RPMI7951 (cell line): ENCODE data around the gene ABCD1. TPM values are rescaled to one million over a fixed set of nuclear protein-coding genes. Genes with fewer than 3 reads are reported as not detected.
"Not testable (repeated sequence)": the region's sequence is repeated elsewhere in the genome, so short reads cannot be mapped to it uniquely, and the experiment has no call there.

Experiments used
- DNase-seq: peaks from one replicate; pipeline ENCODE4 v3.0.0-alpha.2; 2012; ENCODE audit warnings: low read depth
- total RNA-seq: library from RNA; depleted of rRNA; stranded (reverse); fragments of >200 nt; shearing (Covaris generic); gene quantifications from 2 replicates; pipeline ENCODE4 v1.2.3, GENCODE V29; 2014

Gene ABCD1
- total RNA-seq, 1 experiment from 2014 or later: 7.0 TPM

DNA sequence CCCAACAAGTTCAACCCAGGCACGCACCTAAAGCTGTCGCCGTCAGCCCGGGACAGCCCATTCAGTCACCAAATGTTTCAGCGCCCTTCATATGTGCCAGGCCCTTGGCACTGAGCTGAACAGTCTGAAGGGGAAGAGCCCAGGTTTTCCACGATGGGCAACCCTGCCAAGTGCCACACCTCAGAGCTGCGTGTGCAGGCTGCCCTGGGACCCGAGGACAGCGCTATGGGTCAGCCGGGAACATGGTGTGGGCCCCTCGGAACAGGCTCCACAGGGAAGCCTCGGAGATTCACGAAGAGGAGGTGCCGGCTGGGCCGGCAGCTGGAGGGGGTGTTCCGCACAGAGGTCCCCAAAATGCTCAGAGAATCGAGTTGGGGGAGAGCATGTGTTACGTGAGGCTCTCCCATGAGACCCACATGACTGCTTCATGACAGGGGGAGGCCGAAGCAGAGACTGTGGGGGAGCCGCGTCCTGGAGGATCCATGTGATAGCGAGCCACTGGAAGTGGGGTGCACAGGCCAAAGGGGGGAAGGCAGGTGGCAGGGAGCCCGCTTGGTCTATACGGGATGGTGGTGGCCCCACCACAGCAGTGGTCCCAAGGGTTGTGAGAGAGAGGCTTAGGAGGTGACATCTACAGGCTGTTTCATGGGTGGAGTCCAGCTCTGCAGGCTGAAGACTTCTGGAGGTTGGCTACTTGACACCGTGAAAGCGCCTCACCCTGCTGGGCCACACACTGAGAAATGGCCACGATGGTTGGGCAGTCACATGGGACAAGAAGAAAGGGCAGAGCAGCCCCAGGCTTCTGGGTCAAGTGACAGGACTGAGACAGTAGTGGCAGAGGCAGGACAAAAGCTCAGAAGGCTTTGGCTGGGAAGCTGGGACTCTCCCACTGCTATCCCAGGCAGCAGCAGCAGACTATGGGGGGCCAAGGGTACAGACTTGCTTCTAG is 14.7 kb upstream of the ABCD1 start:
- DNase-seq: no peak

GRCh38 chrX:153714256-153714655 is 10.4 kb upstream of the ABCD1 start:
- DNase-seq: no peak

DNA sequence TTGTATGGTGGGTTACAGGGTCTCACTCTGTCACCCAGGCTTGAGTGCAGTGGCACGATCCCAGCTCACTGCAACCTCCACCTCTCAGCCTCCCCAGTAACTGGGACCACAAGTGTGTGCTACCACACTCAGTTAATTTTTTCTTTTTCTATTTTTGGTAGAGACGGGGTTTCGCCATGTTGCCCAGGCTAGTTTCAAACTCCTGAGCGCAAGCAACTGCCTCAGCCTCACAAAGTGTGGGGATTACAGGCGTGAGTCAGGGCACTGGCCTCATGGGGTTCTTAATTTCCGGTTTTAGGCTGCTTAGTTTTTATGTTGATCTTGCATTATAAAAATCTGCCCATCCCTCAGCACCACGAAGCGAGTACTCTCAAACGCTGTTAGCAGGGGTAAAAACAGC is 7.2 kb upstream of the ABCD1 start:
- DNase-seq: no peak

DNA sequence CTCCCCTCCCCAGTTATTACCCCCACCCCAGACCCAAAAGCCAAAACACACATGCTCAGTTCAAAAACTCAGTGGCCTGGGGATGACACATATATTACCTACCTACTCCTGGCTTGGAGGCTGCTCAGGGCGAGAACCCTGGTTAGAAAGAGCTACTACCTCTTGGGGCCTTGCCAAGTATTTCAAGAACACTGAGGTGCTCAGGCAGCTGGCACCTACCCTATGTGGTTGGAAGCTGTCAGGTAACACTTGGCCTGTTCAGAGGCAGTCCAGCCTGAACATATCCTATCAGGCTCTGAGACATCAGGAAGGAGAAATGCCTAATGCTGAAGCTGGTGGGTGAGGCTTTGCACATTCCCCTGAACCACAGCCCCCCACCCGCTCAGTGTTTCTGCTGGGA is 5.4 kb upstream of the ABCD1 start:
- DNase-seq: no peak

GRCh38 chrX:153719701-153720100 is 5.0 kb upstream of the ABCD1 start:
- no peak for DNase-seq

- no peak for DNase-seq
Observed at GRCh38 chrX:153722704-153723350, 1.8 kb upstream of the ABCD1 start.

DNA sequence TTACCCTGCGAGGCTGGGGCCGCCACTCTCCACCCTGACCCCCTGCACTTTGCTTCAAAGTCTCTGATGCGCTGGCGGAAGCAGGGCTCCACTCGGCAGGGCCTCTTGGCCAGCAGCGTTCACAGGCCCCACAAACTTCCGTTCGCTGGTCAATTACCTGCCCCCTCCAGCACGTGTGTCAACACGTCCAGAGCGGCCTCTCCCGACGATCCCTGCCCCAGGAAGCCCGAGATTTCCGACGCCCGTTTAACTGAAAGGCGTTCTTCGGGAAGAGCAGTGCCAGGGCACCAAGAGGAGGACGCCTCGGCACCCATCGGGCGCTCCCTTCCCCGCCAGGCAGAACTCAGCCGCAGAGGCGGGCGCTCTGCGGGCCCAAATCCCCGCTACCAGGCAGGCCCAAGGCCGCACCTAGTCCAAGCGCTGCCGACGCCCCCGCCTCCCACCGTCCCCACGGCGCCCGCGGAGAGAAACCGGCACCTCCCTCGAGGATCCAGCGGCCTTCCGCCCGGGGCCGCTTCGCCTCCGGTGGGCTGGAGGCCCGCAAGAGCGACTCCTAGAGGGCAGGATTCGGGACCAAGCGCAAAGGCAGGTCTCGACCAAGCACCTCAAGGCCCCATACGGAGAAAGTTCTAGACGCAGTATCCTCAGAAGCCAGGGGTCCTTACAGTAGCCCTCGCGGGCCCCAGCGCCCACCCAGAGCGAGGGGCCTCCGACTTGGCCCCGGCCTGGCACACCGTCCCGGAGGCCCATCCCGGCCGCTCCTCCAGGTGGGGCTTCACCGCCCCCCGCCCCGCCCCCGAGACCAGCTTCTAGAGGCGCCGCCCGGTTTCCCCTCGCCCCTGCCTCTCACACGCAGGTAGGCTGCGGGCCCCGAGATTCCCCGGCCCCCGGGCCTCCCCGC is 1.1 kb upstream of the ABCD1 start:
- DNase-seq: peak; percentile 32

- no peak for DNase-seq
Observed at GRCh38 chrX:153725039-153725831, 579 bp downstream of the ABCD1 start.

GRCh38 chrX:153725832-153726285 is 1.2 kb downstream of the ABCD1 start:
- no peak for DNase-seq

GRCh38 chrX:153726286-153727122 is 1.8 kb downstream of the ABCD1 start:
- DNase-seq: peak; percentile 80

DNA sequence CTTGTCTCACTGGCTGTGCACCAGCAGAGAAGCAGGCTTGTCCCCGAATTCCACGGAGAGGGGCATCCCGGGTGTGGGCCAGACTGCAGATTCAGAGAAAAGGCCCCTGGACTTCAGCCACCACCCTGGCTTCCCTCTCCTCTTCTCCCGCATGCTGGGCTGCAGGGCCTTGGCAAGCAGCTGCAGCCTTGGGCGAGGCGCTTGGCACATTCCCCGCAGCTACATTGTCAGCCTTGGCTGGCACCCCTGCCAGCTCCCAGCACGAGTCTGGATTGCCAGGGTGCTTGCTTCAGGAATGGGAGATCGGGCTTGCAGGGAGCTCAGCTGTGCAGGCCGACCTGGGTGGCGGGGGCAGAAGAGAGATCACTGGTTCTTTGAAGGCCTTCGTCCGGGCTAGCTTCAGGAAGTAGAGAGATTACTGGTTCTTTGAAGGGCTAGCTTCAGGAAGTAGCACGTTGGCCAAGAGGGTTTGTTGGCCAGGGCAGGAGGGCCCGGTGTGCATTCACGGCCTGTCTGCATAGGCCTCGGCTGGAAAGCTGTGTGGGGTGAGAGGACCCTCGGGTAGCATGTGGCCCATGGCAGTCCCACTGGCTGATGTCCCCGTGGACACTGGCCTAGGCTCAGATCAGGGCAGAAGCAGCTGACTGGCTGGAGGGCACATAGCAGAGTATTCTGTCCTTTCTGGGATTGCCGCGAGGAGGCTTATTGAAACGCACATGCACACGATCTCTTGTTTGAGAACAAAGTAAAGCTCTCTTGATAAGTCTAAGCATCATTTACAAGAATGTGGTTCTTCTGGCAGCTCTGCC is 2.7 kb downstream of the ABCD1 start:
- no peak for DNase-seq

DNA sequence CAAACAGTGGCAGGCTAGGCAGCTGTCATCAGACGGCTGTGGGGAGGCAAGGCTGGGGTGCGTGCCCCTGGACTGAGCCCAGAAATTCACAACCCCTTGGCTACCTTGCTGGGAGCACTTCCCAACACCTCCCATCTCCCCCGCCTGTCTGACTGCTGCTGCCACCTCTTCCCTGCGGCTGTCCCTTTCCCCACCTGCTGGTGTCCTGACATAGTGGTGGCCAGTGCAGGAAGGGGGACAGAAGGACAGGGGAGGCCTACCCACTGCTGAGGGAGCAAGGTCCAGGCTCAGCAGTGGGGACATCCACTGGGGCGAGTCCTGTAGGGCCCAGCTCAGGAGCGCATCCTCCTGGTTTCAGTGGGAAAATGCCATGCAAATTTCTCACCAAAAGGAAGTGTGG is 3.4 kb downstream of the ABCD1 start:
- DNase-seq: no peak

DNA sequence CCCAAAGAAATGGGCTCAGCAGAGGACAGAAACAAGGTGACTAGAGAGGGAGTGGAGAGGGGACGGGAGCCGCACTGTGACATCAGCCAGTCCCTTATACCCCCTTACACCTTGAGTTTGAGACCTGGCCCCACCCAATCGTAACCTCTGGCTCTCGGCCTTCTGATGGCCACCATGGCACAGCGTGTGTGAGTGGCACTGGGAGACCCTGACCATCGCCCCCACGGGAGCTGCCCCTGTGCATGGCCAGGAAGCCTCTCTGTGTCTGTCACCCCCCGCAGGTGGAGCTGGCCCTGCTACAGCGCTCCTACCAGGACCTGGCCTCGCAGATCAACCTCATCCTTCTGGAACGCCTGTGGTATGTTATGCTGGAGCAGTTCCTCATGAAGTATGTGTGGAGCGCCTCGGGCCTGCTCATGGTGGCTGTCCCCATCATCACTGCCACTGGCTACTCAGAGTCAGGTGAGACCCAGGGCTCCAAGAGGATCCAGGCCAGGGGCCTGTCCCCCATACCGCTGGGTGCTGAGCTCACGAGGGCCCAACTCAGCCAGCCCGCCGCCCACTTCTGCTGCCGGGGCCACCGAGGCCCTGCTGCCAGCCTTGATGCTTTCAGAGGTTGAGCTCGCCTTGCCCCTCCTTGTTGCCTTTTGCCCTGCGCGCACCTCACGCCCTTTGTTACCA is 4.4 kb downstream of the ABCD1 start:
- DNase-seq: no peak

- DNase-seq: not testable (repeated sequence)
Observed at GRCh38 chrX:153730115-153730514, 5.5 kb downstream of the ABCD1 start.

DNA sequence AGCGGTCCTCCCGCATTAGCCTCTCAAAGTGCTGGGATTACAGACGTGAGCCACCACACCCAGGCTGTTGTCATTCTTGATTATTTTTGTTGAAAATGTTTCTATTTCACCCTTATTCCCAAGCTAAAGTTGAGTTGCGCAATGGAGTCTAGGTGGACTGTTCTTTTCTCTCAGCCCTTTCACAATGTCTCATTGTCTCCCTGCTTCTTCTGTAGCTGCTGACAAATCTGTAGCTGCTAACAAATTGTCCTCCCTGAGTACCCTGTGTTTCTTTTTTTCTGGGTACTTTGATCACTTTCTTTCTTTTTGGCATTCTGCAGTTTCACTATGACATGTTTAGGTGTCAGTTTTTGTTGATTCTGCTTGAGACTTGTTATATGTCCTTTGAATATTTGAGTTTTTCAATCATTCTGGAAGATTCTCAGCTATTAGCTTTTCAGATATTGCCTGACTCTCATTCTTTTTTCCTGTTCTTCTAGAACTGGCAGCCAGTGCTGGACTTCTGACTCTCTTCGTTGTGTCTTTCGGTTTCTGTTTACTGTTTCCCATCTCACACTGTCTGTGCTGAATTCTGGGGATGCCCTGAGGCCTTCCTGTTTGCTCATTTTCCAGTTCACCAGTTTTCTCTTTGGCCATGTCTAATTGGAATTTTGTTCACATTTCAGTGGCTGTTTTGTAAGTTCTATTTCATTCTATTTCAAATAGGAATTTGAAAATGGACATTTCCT is 6.6 kb downstream of the ABCD1 start:
- DNase-seq: peak; percentile 38

DNA sequence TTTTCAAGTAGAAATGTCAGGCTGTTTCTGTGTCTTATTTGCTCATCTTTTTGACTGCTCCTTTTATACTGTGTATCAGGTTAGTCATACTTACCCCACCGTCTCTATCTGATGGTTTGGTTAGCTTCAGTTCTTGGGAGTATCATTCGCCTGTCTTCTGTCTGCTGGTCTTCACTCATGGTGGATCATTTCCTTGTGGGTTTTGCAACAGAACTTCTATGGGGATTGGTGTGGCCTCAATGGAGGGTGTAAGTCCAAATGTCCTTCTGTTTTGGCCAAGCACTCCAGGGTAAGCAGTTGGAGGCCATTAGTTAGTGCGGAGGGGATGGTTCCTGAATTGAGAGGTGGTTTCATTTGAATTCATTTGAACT is 7.2 kb downstream of the ABCD1 start:
- no peak for DNase-seq

DNA sequence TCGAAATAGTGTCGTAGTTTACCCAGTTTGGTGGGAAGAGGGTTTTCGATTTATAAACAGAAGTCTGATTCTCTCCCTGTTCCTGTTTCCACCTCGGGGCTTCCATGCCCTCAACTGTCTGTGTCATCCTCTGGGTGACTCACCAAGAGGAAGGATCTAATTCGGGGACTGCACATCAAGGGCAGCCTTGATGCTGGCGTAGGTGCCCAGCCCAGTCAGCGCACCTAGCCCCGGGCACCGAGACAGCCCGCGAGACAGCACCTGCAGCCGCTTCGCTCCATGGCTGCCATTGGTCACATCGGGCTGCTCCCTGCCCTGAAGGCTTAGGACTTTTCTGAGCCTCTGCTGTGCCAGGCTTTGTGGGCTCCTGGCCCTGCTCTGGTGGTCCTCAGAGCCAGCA is 7.7 kb downstream of the ABCD1 start:
- DNase-seq: peak; percentile 80

GRCh38 chrX:153733651-153734240 is 9.1 kb downstream of the ABCD1 start:
- no peak for DNase-seq
